ENCODE data around the gene PCED1B. TPM values are rescaled to one million over a fixed set of nuclear protein-coding genes. Genes with fewer than 3 reads are reported as not detected.
"Not testable (repeated sequence)": the region's sequence is repeated elsewhere in the genome, so short reads cannot be mapped to it uniquely, and the experiment has no call there.

PCED1B gene
- total and polyA plus RNA-seq, 4 donors: 0.55 to 3.6 (median 1.9) TPM

- H3K36me3 ChIP-seq (ENCODE audit: control insufficient read depth, insufficient read depth, low read length): no peaks in the 10 kb centered on the region
- no peaks in the 10 kb centered on the region for H3K9me3 ChIP-seq (ENCODE audit: control insufficient read depth, insufficient read depth, low read length)
- no CpG with 5 or more reads among the region's 1 CpG for WGBS (ENCODE audit: insufficient coverage)
- H3K4me1 ChIP-seq (ENCODE audit: control insufficient read depth, insufficient read depth, low read length): no peaks in the 10 kb centered on the region
- H3K4me3 ChIP-seq (ENCODE audit: low read depth, low read length): no peak overlapping the region
- no peak for DNase-seq (ENCODE audit: low read depth in 4 of 6, low spot score in 6 of 6)
- no peak overlapping the region for H3K27ac ChIP-seq (ENCODE audit: low read depth, low read length)
- H3K27me3 ChIP-seq (ENCODE audit: control insufficient read depth, insufficient read depth, low read length): no peaks in the 10 kb centered on the region
These were observed 39.7 kb upstream of the PCED1B start for GRCh38 chr12:47039756-47040155.

DNA sequence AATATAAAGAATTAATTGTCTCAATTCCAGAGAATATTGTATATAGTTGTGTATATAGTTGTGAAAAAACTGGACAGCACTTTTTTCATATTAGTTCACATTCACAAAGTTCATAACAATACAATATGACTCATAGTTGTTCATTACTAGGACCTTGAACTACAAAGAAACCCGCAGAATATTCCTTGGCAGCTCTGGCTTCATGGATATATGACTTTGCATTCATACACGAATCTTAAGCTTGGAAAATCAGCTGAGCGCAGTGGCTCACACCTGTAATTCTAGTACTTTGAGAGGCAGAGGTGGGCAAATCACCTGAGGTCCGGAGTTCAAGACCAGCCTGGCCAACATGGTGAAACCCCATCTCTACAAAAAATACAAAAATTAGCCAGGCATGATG lies 38.1 kb upstream of the PCED1B start:
- 93% methylated on average over 3 of the region's 4 CpGs for WGBS (ENCODE audit: insufficient coverage)
- no peak for DNase-seq (ENCODE audit: low read depth in 4 of 6, low spot score in 6 of 6)
- Histone ChIP-seq H3K4me3 (ENCODE audit: low read depth, low read length) (no peak overlapping the region), H3K27me3 (ENCODE audit: control insufficient read depth, insufficient read depth, low read length) (no peaks in the 10 kb centered on the region), H3K36me3 (ENCODE audit: control insufficient read depth, insufficient read depth, low read length) (no peaks in the 10 kb centered on the region), H3K27ac (ENCODE audit: low read depth, low read length) (no peak overlapping the region), H3K9me3 (ENCODE audit: control insufficient read depth, insufficient read depth, low read length) (no peaks in the 10 kb centered on the region), H3K4me1 (ENCODE audit: control insufficient read depth, insufficient read depth, low read length) (no peaks in the 10 kb centered on the region)

DNA sequence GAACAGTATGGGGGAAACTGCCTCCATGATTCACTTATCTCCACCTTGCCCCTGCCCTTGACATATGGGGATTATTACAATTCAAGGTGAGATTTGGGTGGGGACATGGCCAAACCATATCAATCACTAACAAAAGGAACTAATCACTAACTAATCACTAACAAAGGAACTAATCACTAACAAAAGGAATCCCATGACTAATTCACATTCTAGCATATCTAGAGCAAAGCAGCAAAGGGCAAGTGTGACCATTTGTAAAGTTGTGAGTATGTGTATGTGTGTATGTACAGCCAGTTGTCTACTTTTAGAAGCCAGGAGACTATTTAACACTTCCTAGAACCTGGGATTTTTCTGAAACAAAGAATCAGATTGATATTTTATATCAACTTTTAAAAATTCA lies 30.9 kb upstream of the PCED1B start:
- Histone ChIP-seq H3K27ac (ENCODE audit: low read depth, low read length) (no peak overlapping the region), H3K27me3 (ENCODE audit: control insufficient read depth, insufficient read depth, low read length) (no peaks in the 10 kb centered on the region), H3K36me3 (ENCODE audit: control insufficient read depth, insufficient read depth, low read length) (no peaks in the 10 kb centered on the region), H3K4me3 (ENCODE audit: low read depth, low read length) (no peak overlapping the region), H3K4me1 (ENCODE audit: control insufficient read depth, insufficient read depth, low read length) (no peaks in the 10 kb centered on the region), H3K9me3 (ENCODE audit: control insufficient read depth, insufficient read depth, low read length) (no peaks in the 10 kb centered on the region)
- no peak for DNase-seq (ENCODE audit: low read depth in 4 of 6, low spot score in 6 of 6)

DNA sequence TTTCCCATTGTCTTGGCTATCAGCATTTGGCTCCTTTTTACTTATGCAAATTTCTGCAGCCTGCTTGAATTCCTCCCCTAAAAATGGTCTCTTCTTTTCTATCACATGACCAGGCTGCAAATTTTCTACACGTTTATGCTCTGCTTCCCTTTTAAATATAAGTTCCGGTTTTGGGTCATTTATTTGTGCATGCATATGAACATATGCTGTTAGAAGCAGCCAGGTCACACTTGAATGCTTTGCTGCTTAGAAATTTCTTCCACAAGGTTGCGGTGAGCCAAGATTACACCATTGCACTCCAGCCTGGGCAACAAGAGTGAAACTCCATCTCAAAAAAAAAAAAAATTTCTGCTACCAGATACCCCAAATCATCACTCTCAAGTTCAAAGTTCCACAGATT lies 28.1 kb upstream of the PCED1B start:
- not testable (repeated sequence) for H3K27me3 ChIP-seq (ENCODE audit: control insufficient read depth, insufficient read depth, low read length); H3K9me3 ChIP-seq (ENCODE audit: control insufficient read depth, insufficient read depth, low read length); H3K4me3 ChIP-seq (ENCODE audit: low read depth, low read length); H3K36me3 ChIP-seq (ENCODE audit: control insufficient read depth, insufficient read depth, low read length); H3K4me1 ChIP-seq (ENCODE audit: control insufficient read depth, insufficient read depth, low read length); H3K27ac ChIP-seq (ENCODE audit: low read depth, low read length); DNase-seq (ENCODE audit: low read depth in 4 of 6, low spot score in 6 of 6)
- no CpG with 5 or more reads among the region's 3 CpGs for WGBS (ENCODE audit: insufficient coverage)

GRCh38 chr12:47052274-47052673 lies 27.1 kb upstream of the PCED1B start:
- 100% methylated on average over 1 of the region's 2 CpGs for WGBS (ENCODE audit: insufficient coverage)
- H3K9me3 ChIP-seq (ENCODE audit: control insufficient read depth, insufficient read depth, low read length): peaks cover 2% of the 10 kb centered on the region
- H3K27ac ChIP-seq (ENCODE audit: low read depth, low read length): no peak overlapping the region
- H3K4me1 ChIP-seq (ENCODE audit: control insufficient read depth, insufficient read depth, low read length): no peaks in the 10 kb centered on the region
- DNase-seq (ENCODE audit: low read depth in 4 of 6, low spot score in 6 of 6): no peak
- H3K27me3 ChIP-seq (ENCODE audit: control insufficient read depth, insufficient read depth, low read length): no peaks in the 10 kb centered on the region
- no peak overlapping the region for H3K4me3 ChIP-seq (ENCODE audit: low read depth, low read length)
- no peaks in the 10 kb centered on the region for H3K36me3 ChIP-seq (ENCODE audit: control insufficient read depth, insufficient read depth, low read length)

- DNase-seq (ENCODE audit: low read depth in 4 of 6, low spot score in 6 of 6): no peak
- no peak overlapping the region for H3K4me3 ChIP-seq (ENCODE audit: low read depth, low read length)
- H3K9me3 ChIP-seq (ENCODE audit: control insufficient read depth, insufficient read depth, low read length): peaks cover 2% of the 10 kb centered on the region
- H3K27ac ChIP-seq (ENCODE audit: low read depth, low read length): no peak overlapping the region
- no peaks in the 10 kb centered on the region for H3K36me3 ChIP-seq (ENCODE audit: control insufficient read depth, insufficient read depth, low read length)
- H3K4me1 ChIP-seq (ENCODE audit: control insufficient read depth, insufficient read depth, low read length): no peaks in the 10 kb centered on the region
- no peaks in the 10 kb centered on the region for H3K27me3 ChIP-seq (ENCODE audit: control insufficient read depth, insufficient read depth, low read length)
These were observed 25.5 kb upstream of the PCED1B start for GRCh38 chr12:47053961-47054360.

DNA sequence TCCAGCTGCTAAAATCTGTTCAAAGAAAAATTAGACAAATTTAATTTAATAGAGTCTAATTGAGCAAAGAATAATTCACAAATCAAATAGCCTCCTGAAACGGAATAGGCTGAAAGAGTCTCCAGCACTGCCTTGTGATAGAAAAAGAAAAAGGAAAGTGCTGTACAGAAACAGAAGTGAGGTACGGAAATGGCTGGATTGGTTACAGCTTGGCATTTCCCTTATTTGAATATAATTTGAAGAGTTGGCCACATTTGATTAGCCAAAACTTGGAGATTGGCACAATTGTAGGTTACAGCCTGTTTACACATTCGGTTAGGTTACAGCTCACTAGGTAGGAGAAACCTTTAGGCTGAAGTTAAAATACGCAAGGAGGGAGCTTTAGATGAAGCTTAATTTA lies 24.8 kb upstream of the PCED1B start:
- Histone ChIP-seq H3K4me3 (ENCODE audit: low read depth, low read length) (no peak overlapping the region), H3K4me1 (ENCODE audit: control insufficient read depth, insufficient read depth, low read length) (no peaks in the 10 kb centered on the region), H3K9me3 (ENCODE audit: control insufficient read depth, insufficient read depth, low read length) (peaks cover 2% of the 10 kb centered on the region), H3K36me3 (ENCODE audit: control insufficient read depth, insufficient read depth, low read length) (no peaks in the 10 kb centered on the region), H3K27me3 (ENCODE audit: control insufficient read depth, insufficient read depth, low read length) (no peaks in the 10 kb centered on the region), H3K27ac (ENCODE audit: low read depth, low read length) (no peak overlapping the region)
- WGBS (ENCODE audit: insufficient coverage): 82% methylated on average over 1 of the region's 4 CpGs
- DNase-seq (ENCODE audit: low read depth in 4 of 6, low spot score in 6 of 6): no peak

DNA sequence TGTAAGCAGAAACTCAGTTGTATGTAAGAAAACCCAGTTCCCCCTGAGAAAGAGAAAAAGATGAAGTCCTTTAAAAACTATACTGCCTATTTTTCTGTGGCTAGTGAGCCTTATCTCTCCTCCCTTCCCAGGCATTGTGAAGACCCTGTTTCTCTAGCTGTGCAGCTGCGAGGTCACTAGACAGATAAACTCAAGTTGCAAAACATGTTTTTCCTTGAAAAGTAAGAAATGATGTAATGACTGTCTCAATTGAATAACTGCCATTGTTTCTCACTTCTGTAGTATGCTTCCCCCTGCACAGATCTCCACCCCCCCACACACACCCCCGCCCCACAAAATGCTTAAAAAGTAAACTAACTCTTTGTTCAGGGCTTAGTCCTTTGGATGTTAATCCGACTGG lies 23.6 kb upstream of the PCED1B start:
- WGBS (ENCODE audit: insufficient coverage): 80% methylated on average over 1 of the region's 3 CpGs

DNA sequence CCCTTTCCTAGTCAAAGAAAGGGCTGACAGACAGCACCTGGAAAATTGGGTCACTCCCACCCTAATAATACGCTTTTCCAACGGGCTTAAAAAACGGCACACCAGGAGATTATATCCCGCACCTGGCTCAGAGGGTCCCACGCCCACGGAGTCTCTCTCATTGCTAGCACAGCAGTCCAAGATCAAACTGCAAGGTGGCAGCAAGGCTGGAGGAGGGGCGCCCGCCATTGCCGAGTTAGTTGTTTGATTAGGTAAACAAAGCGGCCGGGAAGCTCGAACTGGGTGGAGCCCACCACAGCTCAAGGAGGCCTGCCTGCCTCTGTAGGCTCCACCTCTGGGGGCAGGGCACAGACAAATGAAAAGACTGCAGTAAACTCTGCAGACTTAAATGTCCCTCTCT lies 22.5 kb upstream of the PCED1B start:
- not testable (repeated sequence) for H3K4me1 ChIP-seq (ENCODE audit: control insufficient read depth, insufficient read depth, low read length); H3K4me3 ChIP-seq (ENCODE audit: low read depth, low read length); H3K36me3 ChIP-seq (ENCODE audit: control insufficient read depth, insufficient read depth, low read length); DNase-seq (ENCODE audit: low read depth in 4 of 6, low spot score in 6 of 6); H3K9me3 ChIP-seq (ENCODE audit: control insufficient read depth, insufficient read depth, low read length); H3K27ac ChIP-seq (ENCODE audit: low read depth, low read length); H3K27me3 ChIP-seq (ENCODE audit: control insufficient read depth, insufficient read depth, low read length)
- WGBS (ENCODE audit: insufficient coverage): 87% methylated on average over 10 of the region's 12 CpGs

More for the DNA sequence above, 23.6 kb upstream of the PCED1B start:
- DNase-seq (ENCODE audit: low read depth in 4 of 6, low spot score in 6 of 6); H3K4me1 ChIP-seq (ENCODE audit: control insufficient read depth, insufficient read depth, low read length); H3K36me3 ChIP-seq (ENCODE audit: control insufficient read depth, insufficient read depth, low read length); H3K27me3 ChIP-seq (ENCODE audit: control insufficient read depth, insufficient read depth, low read length); H3K9me3 ChIP-seq (ENCODE audit: control insufficient read depth, insufficient read depth, low read length); H3K27ac ChIP-seq (ENCODE audit: low read depth, low read length); H3K4me3 ChIP-seq (ENCODE audit: low read depth, low read length): not testable (repeated sequence)

GRCh38 chr12:47058640-47059039 lies 20.8 kb upstream of the PCED1B start:
- no CpG with 5 or more reads among the region's 2 CpGs for WGBS (ENCODE audit: insufficient coverage)

DNA sequence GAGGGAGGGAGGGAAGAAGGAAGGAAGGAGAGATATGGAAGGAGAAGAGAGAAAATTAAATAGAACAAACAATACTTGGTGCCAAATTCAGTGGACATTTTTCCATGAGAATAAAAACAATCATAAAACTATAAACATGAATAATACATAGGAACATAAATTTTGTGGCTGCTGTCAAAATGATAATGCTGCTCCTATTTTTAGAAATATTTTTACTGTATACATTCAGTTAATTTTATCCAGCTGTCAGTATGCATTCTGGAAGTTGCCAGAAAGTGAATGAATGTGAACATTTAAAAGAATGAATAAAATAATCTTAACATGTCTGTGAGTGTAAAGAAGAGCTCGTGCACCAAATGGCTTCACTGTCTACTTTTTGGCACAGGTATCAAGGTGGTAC lies 13.9 kb upstream of the PCED1B start:
- no peaks in the 10 kb centered on the region for H3K27me3 ChIP-seq (ENCODE audit: control insufficient read depth, insufficient read depth, low read length)
- H3K9me3 ChIP-seq (ENCODE audit: control insufficient read depth, insufficient read depth, low read length): no peaks in the 10 kb centered on the region
- no peaks in the 10 kb centered on the region for H3K4me1 ChIP-seq (ENCODE audit: control insufficient read depth, insufficient read depth, low read length)
- DNase-seq (ENCODE audit: low read depth in 4 of 6, low spot score in 6 of 6): no peak
- no peak overlapping the region for H3K27ac ChIP-seq (ENCODE audit: low read depth, low read length)
- no peak overlapping the region for H3K4me3 ChIP-seq (ENCODE audit: low read depth, low read length)
- WGBS (ENCODE audit: insufficient coverage): no CpG with 5 or more reads among the region's 1 CpG
- no peaks in the 10 kb centered on the region for H3K36me3 ChIP-seq (ENCODE audit: control insufficient read depth, insufficient read depth, low read length)

More at GRCh38 chr12:47058640-47059039, 20.8 kb upstream of the PCED1B start:
- H3K36me3 ChIP-seq (ENCODE audit: control insufficient read depth, insufficient read depth, low read length); H3K27me3 ChIP-seq (ENCODE audit: control insufficient read depth, insufficient read depth, low read length); H3K27ac ChIP-seq (ENCODE audit: low read depth, low read length); H3K4me3 ChIP-seq (ENCODE audit: low read depth, low read length); DNase-seq (ENCODE audit: low read depth in 4 of 6, low spot score in 6 of 6); H3K9me3 ChIP-seq (ENCODE audit: control insufficient read depth, insufficient read depth, low read length); H3K4me1 ChIP-seq (ENCODE audit: control insufficient read depth, insufficient read depth, low read length): not testable (repeated sequence)
